OCI-LY1 (cell line): Measurements from ENCODE around the gene IGSF11.

Source experiments
- H2AFZ ChIP-seq: fragments of 200-600 bp; sonication (generic), shearing (Covaris generic); 2 replicates; pipeline ENCODE4 v1.6.0; 2014; ENCODE audit warnings: antibody characterized with exemption, mild to moderate bottlenecking, low read length
- H3F3A ChIP-seq: fragments of 200-600 bp; sonication (generic), shearing (Covaris generic); 2 replicates; pipeline ENCODE4 v1.6.0; 2014; ENCODE audit warnings: mild to moderate bottlenecking, antibody characterized with exemption, low read length, moderate library complexity; ENCODE audit not compliant: insufficient read depth
- H3K27ac ChIP-seq: fragments of 200-600 bp; sonication (generic); 2 replicates; pipeline ENCODE4 v1.5.1; 2014; ENCODE audit warnings: low read length, mixed run types, mild to moderate bottlenecking, low read depth; ENCODE audit not compliant: poor library complexity, severe bottlenecking
- H3K27me3 ChIP-seq: fragments of 200-600 bp; sonication (generic); 2 replicates; pipeline ENCODE4 v1.6.0; 2014; ENCODE audit warnings: antibody characterized with exemption, mild to moderate bottlenecking, low read length, moderate library complexity; ENCODE audit not compliant: insufficient read depth
- H3K36me3 ChIP-seq: fragments of 200-600 bp; sonication (generic); 2 replicates; pipeline ENCODE4 v1.6.1; 2014; ENCODE audit warnings: mild to moderate bottlenecking, antibody characterized with exemption, low read length, moderate library complexity, mixed read lengths; ENCODE audit not compliant: insufficient read depth
- H3K4me1 ChIP-seq: fragments of 200-600 bp; sonication (generic); 2 replicates; pipeline ENCODE4 v1.5.1; 2014; ENCODE audit warnings: mild to moderate bottlenecking, low read length, moderate library complexity; ENCODE audit not compliant: insufficient read depth, severe bottlenecking
- H3K4me2 ChIP-seq: fragments of 200-600 bp; sonication (generic), shearing (Covaris generic); 2 replicates; pipeline ENCODE4 v1.6.1; 2014; ENCODE audit warnings: low read length
- H3K4me3 ChIP-seq: fragments of 200-600 bp; sonication (generic); 2 replicates; pipeline ENCODE4 v1.5.1; 2014; ENCODE audit warnings: low read length, low read depth, mild to moderate bottlenecking, mixed read lengths; ENCODE audit not compliant: poor library complexity, severe bottlenecking
- H3K79me2 ChIP-seq: fragments of 200-600 bp; shearing (Covaris generic); 2 replicates; pipeline ENCODE4 v1.6.1; 2016; ENCODE audit warnings: mixed run types, low read length, mixed read lengths; ENCODE audit not compliant: insufficient read depth
- H3K9ac ChIP-seq: fragments of 200-600 bp; sonication (generic), shearing (Covaris generic); 2 replicates; pipeline ENCODE4 v1.6.1; 2014; ENCODE audit warnings: mild to moderate bottlenecking, low read length, mixed read lengths
- H3K9me2 ChIP-seq: fragments of 200-600 bp; sonication (generic), shearing (Covaris generic); 2 replicates; pipeline ENCODE4 v1.6.1; 2014; ENCODE audit warnings: low read depth, mild to moderate bottlenecking, low read length, mixed read lengths
- H3K9me3 ChIP-seq: fragments of 200-600 bp; shearing (Covaris generic); 2 replicates; pipeline ENCODE4 v1.6.1; 2014; ENCODE audit warnings: low read length, mixed read lengths
- H4K20me1 ChIP-seq: fragments of 200-600 bp; sonication (generic), shearing (Covaris generic); 2 replicates; pipeline ENCODE4 v1.6.0; 2016; ENCODE audit warnings: mild to moderate bottlenecking, low read length; ENCODE audit not compliant: insufficient read depth
- EZH2 ChIP-seq: fragments of 200-600 bp; sonication (generic), shearing (Covaris generic); IDR thresholded peaks from 2 replicates; pipeline ENCODE4 v1.8.0; 2017; ENCODE audit warnings: borderline replicate concordance, mixed run types, mild to moderate bottlenecking, antibody characterized with exemption, low read length, moderate library complexity, mixed read lengths
- TF ChIP-seq, protein P1 (sequence below): fragments of 200-600 bp; sonication (generic), shearing (Covaris generic); IDR thresholded peaks from 2 replicates; pipeline ENCODE4 v1.5.1; 2017; ENCODE audit warnings: mild to moderate bottlenecking, antibody characterized with exemption, low read length, moderate library complexity, mixed read lengths

IGSF11 gene

GRCh38 chr3:118942671-118943070 lies 92.0 kb downstream of the IGSF11 start:
- Histone ChIP-seq H3K36me3 (no peaks in the 10 kb centered on the region), H3K4me1 (no peaks in the 10 kb centered on the region), H3K4me2 (no peak overlapping the region), H3K9me3 (no peaks in the 10 kb centered on the region), H4K20me1 (no peaks in the 10 kb centered on the region), H2AFZ (no peak overlapping the region), H3K9ac (no peak overlapping the region), H3F3A (no peaks in the 10 kb centered on the region), H3K79me2 (no peaks in the 10 kb centered on the region), H3K27ac (no peak overlapping the region), H3K9me2 (no peaks in the 10 kb centered on the region), H3K27me3 (no peaks in the 10 kb centered on the region), H3K4me3 (no peak overlapping the region)
- no peak for TF ChIP-seq EZH2
- TF ChIP-seq, protein P1, sequence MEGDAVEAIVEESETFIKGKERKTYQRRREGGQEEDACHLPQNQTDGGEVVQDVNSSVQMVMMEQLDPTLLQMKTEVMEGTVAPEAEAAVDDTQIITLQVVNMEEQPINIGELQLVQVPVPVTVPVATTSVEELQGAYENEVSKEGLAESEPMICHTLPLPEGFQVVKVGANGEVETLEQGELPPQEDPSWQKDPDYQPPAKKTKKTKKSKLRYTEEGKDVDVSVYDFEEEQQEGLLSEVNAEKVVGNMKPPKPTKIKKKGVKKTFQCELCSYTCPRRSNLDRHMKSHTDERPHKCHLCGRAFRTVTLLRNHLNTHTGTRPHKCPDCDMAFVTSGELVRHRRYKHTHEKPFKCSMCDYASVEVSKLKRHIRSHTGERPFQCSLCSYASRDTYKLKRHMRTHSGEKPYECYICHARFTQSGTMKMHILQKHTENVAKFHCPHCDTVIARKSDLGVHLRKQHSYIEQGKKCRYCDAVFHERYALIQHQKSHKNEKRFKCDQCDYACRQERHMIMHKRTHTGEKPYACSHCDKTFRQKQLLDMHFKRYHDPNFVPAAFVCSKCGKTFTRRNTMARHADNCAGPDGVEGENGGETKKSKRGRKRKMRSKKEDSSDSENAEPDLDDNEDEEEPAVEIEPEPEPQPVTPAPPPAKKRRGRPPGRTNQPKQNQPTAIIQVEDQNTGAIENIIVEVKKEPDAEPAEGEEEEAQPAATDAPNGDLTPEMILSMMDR: no peak

GRCh38 chr3:118942195-118942594 lies 92.5 kb downstream of the IGSF11 start:
- no peaks in the 10 kb centered on the region for H3K9me2 ChIP-seq
- no peak overlapping the region for H3K4me3 ChIP-seq
- TF ChIP-seq, protein P1: no peak
- TF ChIP-seq EZH2: no peak
- H3K4me1 ChIP-seq: no peaks in the 10 kb centered on the region
- no peaks in the 10 kb centered on the region for H3K79me2 ChIP-seq
- no peaks in the 10 kb centered on the region for H3K27me3 ChIP-seq
- no peak overlapping the region for H2AFZ ChIP-seq
- H3K9ac ChIP-seq: no peak overlapping the region
- no peak overlapping the region for H3K4me2 ChIP-seq
- H3K9me3 ChIP-seq: no peaks in the 10 kb centered on the region
- no peaks in the 10 kb centered on the region for H4K20me1 ChIP-seq
- no peaks in the 10 kb centered on the region for H3F3A ChIP-seq
- H3K36me3 ChIP-seq: no peaks in the 10 kb centered on the region
- H3K27ac ChIP-seq: no peak overlapping the region

- Histone ChIP-seq H3K9ac (no peak overlapping the region), H3K4me1 (no peaks in the 10 kb centered on the region), H4K20me1 (no peaks in the 10 kb centered on the region), H3K36me3 (no peaks in the 10 kb centered on the region), H3K4me3 (no peak overlapping the region), H3K27me3 (no peaks in the 10 kb centered on the region), H3K9me2 (no peaks in the 10 kb centered on the region), H3K79me2 (no peaks in the 10 kb centered on the region), H3F3A (no peaks in the 10 kb centered on the region), H3K9me3 (no peaks in the 10 kb centered on the region), H3K4me2 (no peak overlapping the region), H3K27ac (no peak overlapping the region), H2AFZ (no peak overlapping the region)
- TF ChIP-seq, protein P1: no peak
- no peak for TF ChIP-seq EZH2
Observed at GRCh38 chr3:118941236-118941635, 93.4 kb downstream of the IGSF11 start.
